ENCODE results near the gene THEMIS.

DNA sequence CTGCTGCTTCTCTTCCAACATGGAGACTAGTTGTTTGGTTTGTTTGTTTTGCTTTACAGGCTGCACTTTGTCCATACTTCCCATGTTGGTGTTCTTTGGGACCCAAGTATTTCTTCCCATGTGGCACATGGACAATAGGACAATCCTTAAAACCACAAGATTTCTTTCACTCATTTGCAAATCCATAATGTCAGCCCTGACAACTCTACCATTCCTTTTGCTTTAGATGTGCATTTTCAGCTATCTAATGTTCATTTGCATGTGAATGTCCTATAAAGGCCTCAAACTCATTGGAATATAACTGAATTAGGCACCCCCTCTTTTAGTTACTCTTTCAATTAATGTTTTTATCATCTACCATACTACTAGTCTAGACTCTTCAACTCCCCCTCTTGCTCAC lies 16.7 kb downstream of the THEMIS start:
- TF ChIP-seq EZH2phosphoT487 (IDR thresholded peaks at IDR 0.05; ENCODE audit: low read depth): no peak
- TF ChIP-seq, protein P1, sequence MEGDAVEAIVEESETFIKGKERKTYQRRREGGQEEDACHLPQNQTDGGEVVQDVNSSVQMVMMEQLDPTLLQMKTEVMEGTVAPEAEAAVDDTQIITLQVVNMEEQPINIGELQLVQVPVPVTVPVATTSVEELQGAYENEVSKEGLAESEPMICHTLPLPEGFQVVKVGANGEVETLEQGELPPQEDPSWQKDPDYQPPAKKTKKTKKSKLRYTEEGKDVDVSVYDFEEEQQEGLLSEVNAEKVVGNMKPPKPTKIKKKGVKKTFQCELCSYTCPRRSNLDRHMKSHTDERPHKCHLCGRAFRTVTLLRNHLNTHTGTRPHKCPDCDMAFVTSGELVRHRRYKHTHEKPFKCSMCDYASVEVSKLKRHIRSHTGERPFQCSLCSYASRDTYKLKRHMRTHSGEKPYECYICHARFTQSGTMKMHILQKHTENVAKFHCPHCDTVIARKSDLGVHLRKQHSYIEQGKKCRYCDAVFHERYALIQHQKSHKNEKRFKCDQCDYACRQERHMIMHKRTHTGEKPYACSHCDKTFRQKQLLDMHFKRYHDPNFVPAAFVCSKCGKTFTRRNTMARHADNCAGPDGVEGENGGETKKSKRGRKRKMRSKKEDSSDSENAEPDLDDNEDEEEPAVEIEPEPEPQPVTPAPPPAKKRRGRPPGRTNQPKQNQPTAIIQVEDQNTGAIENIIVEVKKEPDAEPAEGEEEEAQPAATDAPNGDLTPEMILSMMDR (IDR thresholded peaks at IDR 0.05; ENCODE audit: low read depth, low read length): no peak
